Activated naive CD8-positive, alpha-beta T cell treated with anti-CD3 and anti-CD28 coated beads, Interleukin-2, amount 10 ng/mL, durations not matched to agents 7 days and 5 days (primary cell): ENCODE data around the gene ACOX3. TPM values are rescaled to one million over a fixed set of nuclear protein-coding genes. Genes with fewer than 3 reads are reported as not detected.
A peak's percentile ranks its signal among the peaks of the same experiment; 100 is the strongest.
"Not testable (repeated sequence)": the region's sequence is repeated elsewhere in the genome, so short reads cannot be mapped to it uniquely, and the experiment has no call there.

Experiments used
- ATAC-seq: fragments of 150-1000 bp; cut with Tn5 transposase; one replicate; pipeline ENCODE4 v1.10.0; 2021; ENCODE audit warnings: low read depth, moderate library complexity
- POLR2A ChIA-PET: fragments of 350-600 bp; sonication (Branson Sonifier 250); formaldehyde crosslinking; loops from one replicate; lab custom pipeline; 2021; ENCODE audit warnings: antibody characterized with exemption; lab: Charles Lee
- DNase-seq: peaks from one replicate; pipeline ENCODE4 v3.0.0; 2021
- H3K27ac Mint-ChIP-seq: one replicate; pipeline ENCODE4 v1.8.0; 2022; ENCODE audit warnings: mild to moderate bottlenecking, mixed read lengths
- H3K27me3 Mint-ChIP-seq: one replicate; pipeline ENCODE4 v1.8.0; 2022; ENCODE audit warnings: mild to moderate bottlenecking, moderate library complexity, mixed read lengths
- H3K36me3 Mint-ChIP-seq: one replicate; pipeline ENCODE4 v1.8.0; 2021; ENCODE audit warnings: mild to moderate bottlenecking, mixed read lengths
- H3K4me1 Mint-ChIP-seq: one replicate; pipeline ENCODE4 v1.8.0; 2021; ENCODE audit warnings: mixed read lengths
- H3K4me3 Mint-ChIP-seq: one replicate; pipeline ENCODE4 v1.8.0; 2022; ENCODE audit warnings: mild to moderate bottlenecking, moderate library complexity, mixed read lengths
- H3K9me3 Mint-ChIP-seq: one replicate; pipeline ENCODE4 v1.8.0; 2021; ENCODE audit warnings: mixed read lengths
- total RNA-seq, 2 experiments: library from RNA; stranded (reverse); gene quantifications; one replicate each; pipeline ENCODE4 v1.2.3, GENCODE V29; 2021

The ACOX3 gene
- total RNA-seq, 2 experiments from 2014 or later, result 15.2 to 16.6 TPM

GRCh38 chr4:8417071-8417614, 23.4 kb downstream of the ACOX3 start:
- Mint-ChIP-seq H3K27me3 (no peaks in the 10 kb centered on the region), H3K4me1 (peaks cover 11% of the 10 kb centered on the region), H3K36me3 (peaks cover 10% of the 10 kb centered on the region), H3K4me3 (no peak overlapping the region), H3K9me3 (no peaks in the 10 kb centered on the region), H3K27ac (no peak overlapping the region)
- POLR2A ChIA-PET, result no interaction called here
- ATAC-seq (no peak), DNase-seq (no peak)

DNA sequence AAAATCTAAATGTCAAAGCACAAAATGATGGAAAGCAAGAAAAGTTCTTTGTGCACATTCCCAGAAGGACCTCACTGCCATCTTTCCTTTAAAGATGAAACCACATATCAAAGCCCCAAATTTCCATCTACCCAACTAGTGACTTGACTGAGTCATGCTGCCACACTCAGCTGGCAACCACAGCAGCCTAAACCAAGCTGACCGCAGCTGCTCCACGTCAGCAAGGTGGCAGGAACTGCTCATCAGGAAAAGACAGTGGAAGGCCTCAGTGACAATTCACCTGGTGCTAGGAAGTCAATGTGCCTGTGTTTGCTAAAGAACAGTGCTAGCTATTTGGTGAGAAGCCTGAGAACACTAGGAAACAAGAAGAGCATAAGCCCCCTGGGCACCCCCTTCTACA, 26.1 kb downstream of the ACOX3 start:
- Mint-ChIP-seq H3K27me3 (no peaks in the 10 kb centered on the region), H3K4me1 (peaks cover 16% of the 10 kb centered on the region), H3K9me3 (no peaks in the 10 kb centered on the region), H3K36me3 (peaks cover 6% of the 10 kb centered on the region), H3K27ac (peak overlapping the region; percentile 43), H3K4me3 (no peak overlapping the region)
- DNase-seq (no peak), ATAC-seq (no peak)
- POLR2A ChIA-PET, result no interaction called here

DNA sequence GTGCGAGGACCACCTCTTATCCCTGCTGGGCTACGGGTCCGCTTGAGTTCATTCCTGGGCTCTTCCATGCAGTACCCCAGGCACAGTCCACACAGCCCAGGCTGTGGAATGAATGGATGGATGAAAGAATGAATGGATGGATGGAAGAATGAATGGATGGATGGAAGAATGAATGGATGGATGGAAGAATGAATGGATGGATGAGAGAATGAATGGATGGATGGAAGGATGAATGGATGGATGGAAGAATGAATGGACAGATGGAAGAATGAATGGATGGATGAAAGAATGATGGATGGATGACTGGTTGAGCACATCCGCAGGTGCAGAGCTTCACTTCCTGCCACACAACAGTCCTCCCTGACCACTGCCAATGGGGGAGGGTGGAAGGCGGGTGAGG, 28.2 kb downstream of the ACOX3 start:
- no peak for DNase-seq
- peaks cover 6% of the 10 kb centered on the region for H3K36me3 Mint-ChIP-seq
- H3K27ac Mint-ChIP-seq, result no peak overlapping the region
- POLR2A ChIA-PET, result no interaction called here
- H3K9me3 Mint-ChIP-seq, result no peaks in the 10 kb centered on the region
- H3K4me1 Mint-ChIP-seq, result peaks cover 17% of the 10 kb centered on the region
- H3K27me3 Mint-ChIP-seq, result no peaks in the 10 kb centered on the region
- no peak overlapping the region for H3K4me3 Mint-ChIP-seq
- ATAC-seq, result no peak

- H3K27me3 Mint-ChIP-seq, result no peaks in the 10 kb centered on the region
- H3K9me3 Mint-ChIP-seq, result no peaks in the 10 kb centered on the region
- ATAC-seq (no peak), DNase-seq (no peak)
- H3K36me3 Mint-ChIP-seq, result peaks cover 6% of the 10 kb centered on the region
- H3K27ac Mint-ChIP-seq, result no peak overlapping the region
- POLR2A ChIA-PET, result no interaction called here
- H3K4me1 Mint-ChIP-seq, result peaks cover 17% of the 10 kb centered on the region
- no peak overlapping the region for H3K4me3 Mint-ChIP-seq
Measured at GRCh38 chr4:8411351-8412180, 29.0 kb downstream of the ACOX3 start.

GRCh38 chr4:8410641-8411271, 29.8 kb downstream of the ACOX3 start:
- H3K9me3 Mint-ChIP-seq, result no peaks in the 10 kb centered on the region
- H3K4me3 Mint-ChIP-seq, result no peak overlapping the region
- H3K27me3 Mint-ChIP-seq, result no peaks in the 10 kb centered on the region
- DNase-seq, result no peak
- POLR2A ChIA-PET, result no interaction called here
- H3K4me1 Mint-ChIP-seq, result peaks cover 17% of the 10 kb centered on the region
- no peak for ATAC-seq
- H3K36me3 Mint-ChIP-seq, result peaks cover 6% of the 10 kb centered on the region
- H3K27ac Mint-ChIP-seq, result no peak overlapping the region

DNA sequence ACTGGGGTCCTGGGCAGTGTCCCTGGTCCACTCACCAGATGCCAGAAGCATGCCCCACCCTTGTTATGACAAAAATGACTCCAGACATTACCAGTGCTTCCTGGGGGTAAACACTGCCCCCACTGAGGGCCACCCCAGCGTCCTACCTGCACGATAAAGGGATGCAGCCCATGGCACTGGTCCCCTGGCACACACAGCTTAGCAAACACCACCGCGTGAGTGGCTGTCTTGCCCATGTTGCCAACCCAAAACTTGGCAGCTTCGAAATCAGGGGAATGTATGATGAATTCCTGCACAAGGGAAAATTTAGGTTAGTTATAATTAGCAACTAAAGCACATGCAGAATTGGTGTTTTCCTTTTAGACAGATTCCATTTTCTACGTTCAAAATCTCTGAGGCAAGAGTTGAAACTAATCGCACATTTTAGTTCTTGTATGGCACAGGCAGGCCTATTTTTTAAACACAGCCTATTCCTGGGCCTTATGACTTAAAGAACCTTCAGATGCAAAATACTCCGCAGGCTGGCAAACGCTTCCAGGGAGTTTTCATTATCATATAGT, 30.4 kb downstream of the ACOX3 start:
- Mint-ChIP-seq H3K4me3 (no peak overlapping the region), H3K27ac (no peak overlapping the region), H3K36me3 (peaks cover 6% of the 10 kb centered on the region), H3K9me3 (no peaks in the 10 kb centered on the region), H3K27me3 (no peaks in the 10 kb centered on the region), H3K4me1 (peaks cover 17% of the 10 kb centered on the region)
- DNase-seq (no peak), ATAC-seq (no peak)
- POLR2A ChIA-PET, result no interaction called here

GRCh38 chr4:8409264-8410065, 31.1 kb downstream of the ACOX3 start:
- POLR2A ChIA-PET, result no interaction called here
- DNase-seq, result peak; percentile 37
- H3K4me3 Mint-ChIP-seq, result no peak overlapping the region
- H3K4me1 Mint-ChIP-seq, result peaks cover 16% of the 10 kb centered on the region
- no peaks in the 10 kb centered on the region for H3K27me3 Mint-ChIP-seq
- no peak overlapping the region for H3K27ac Mint-ChIP-seq
- no peaks in the 10 kb centered on the region for H3K9me3 Mint-ChIP-seq
- peak; percentile 81 for ATAC-seq
- peaks cover 6% of the 10 kb centered on the region for H3K36me3 Mint-ChIP-seq

GRCh38 chr4:8407756-8408155, 32.8 kb downstream of the ACOX3 start:
- H3K9me3 Mint-ChIP-seq, result no peaks in the 10 kb centered on the region
- H3K36me3 Mint-ChIP-seq, result no peaks in the 10 kb centered on the region
- H3K4me3 Mint-ChIP-seq, result no peak overlapping the region
- POLR2A ChIA-PET, result no interaction called here
- DNase-seq (no peak), ATAC-seq (no peak)
- H3K27me3 Mint-ChIP-seq, result no peaks in the 10 kb centered on the region
- no peak overlapping the region for H3K27ac Mint-ChIP-seq
- peaks cover 11% of the 10 kb centered on the region for H3K4me1 Mint-ChIP-seq

- H3K36me3 Mint-ChIP-seq, result no peaks in the 10 kb centered on the region
- no peaks in the 10 kb centered on the region for H3K27me3 Mint-ChIP-seq
- H3K4me1 Mint-ChIP-seq, result peaks cover 11% of the 10 kb centered on the region
- H3K4me3 Mint-ChIP-seq, result no peak overlapping the region
- POLR2A ChIA-PET, result no interaction called here
- no peak overlapping the region for H3K27ac Mint-ChIP-seq
- ATAC-seq, result no peak
- H3K9me3 Mint-ChIP-seq, result no peaks in the 10 kb centered on the region
- no peak for DNase-seq
Measured at GRCh38 chr4:8407316-8407715, 33.2 kb downstream of the ACOX3 start.

DNA sequence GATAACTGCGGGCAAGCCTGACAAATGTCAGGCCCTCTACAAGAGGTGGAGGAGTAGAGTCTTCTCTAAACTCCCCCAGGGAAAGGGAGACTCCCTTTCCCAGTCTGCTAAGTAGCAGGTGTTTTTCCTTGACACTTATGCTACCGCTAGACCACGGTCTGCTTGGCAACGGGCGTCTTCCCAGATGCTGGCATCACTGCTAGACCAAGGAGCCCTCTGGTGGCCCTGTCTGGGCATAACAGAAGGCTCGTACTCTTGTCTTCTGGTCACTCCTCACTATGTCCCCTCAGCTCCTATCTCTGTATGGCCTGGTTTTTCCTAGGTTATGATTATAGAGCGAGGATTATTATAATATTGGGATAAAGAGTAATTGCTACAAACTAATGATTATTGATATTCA, 33.6 kb downstream of the ACOX3 start:
- H3K27ac Mint-ChIP-seq, DNase-seq, H3K4me3 Mint-ChIP-seq, H3K9me3 Mint-ChIP-seq, ATAC-seq, H3K36me3 Mint-ChIP-seq, H3K27me3 Mint-ChIP-seq, POLR2A ChIA-PET: not testable (repeated sequence)
- peaks cover 11% of the 10 kb centered on the region for H3K4me1 Mint-ChIP-seq

DNA sequence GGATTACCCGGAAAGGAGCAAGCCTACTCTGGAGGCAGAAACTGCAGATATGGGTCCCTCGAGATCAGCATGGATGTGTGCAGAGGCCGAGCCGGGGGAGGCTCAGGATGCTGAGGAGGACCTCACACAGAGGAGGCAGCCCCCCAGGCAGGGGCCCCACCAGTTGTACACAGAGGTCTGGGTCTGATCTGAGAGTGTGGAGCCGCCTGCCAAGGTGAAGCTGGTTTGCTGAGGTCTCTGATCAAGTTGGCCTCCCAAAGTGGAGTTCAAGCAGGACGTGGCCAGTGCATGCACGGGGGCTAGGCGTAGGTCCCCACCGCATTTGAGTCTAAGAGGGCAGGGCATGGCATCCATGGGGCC, 35.0 kb downstream of the ACOX3 start:
- no peak for ATAC-seq
- Mint-ChIP-seq H3K4me1 (peaks cover 7% of the 10 kb centered on the region), H3K27ac (no peak overlapping the region), H3K9me3 (no peaks in the 10 kb centered on the region), H3K36me3 (no peaks in the 10 kb centered on the region), H3K4me3 (no peak overlapping the region), H3K27me3 (no peaks in the 10 kb centered on the region)
- DNase-seq, result no peak
- POLR2A ChIA-PET, result no interaction called here

DNA sequence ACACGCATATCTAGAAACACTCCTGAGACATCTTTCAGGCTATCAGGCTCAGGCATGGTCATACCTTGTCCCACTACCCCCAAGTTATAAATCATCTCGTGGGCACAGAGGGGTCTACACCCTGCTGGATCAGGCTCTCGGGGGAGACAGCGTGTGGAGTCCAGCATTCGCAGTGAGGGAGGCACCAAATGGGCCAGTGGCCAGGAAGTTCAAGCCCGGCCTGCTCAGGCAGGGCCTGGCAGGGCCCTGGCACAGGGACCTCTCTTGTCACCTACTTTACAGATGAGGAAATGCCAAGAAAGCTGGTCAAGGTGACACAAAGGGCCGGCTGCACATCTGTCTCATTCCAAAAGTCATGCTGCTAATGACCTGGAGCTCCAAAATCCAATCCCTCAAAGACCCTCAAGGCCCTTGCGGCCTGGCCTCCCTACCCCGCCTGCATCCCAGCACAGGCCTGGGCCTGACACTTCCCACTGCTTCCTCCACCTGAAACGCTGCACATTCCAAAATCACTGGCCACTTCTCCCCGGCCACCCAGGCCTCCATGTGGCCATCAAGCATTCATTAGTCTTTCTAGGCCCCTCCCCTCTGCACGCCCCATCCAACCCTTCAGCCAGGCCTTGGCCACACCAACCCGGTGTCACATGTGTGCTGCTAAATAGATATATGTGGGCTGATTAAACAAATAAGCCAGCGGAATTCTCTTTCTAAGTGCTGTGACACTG, 35.6 kb downstream of the ACOX3 start:
- peaks cover 7% of the 10 kb centered on the region for H3K4me1 Mint-ChIP-seq
- POLR2A ChIA-PET, result no interaction called here
- H3K9me3 Mint-ChIP-seq, result no peaks in the 10 kb centered on the region
- no peaks in the 10 kb centered on the region for H3K27me3 Mint-ChIP-seq
- DNase-seq (no peak), ATAC-seq (no peak)
- no peaks in the 10 kb centered on the region for H3K36me3 Mint-ChIP-seq
- no peak overlapping the region for H3K27ac Mint-ChIP-seq
- H3K4me3 Mint-ChIP-seq, result no peak overlapping the region

DNA sequence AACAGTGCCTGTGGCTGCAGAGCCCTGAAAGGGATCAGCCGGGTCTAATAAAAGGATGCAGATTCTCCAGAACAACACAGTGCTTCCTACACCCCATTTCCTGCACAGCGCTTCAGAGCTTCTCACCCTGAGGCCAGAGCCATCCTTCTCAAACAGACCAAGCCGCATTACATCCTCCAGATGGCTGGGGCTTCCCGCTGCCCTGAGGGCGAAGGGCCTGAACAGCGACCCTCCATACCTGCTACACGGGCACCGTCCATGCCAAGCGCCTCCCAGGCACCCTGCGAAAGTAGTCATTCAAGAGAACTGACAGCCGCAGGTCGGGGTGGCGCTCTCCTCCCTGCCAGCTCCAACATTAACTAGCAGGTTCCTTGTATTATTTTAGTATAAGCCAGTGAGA, 36.5 kb downstream of the ACOX3 start:
- Mint-ChIP-seq H3K9me3 (no peaks in the 10 kb centered on the region), H3K27ac (no peak overlapping the region), H3K36me3 (no peaks in the 10 kb centered on the region), H3K27me3 (no peaks in the 10 kb centered on the region), H3K4me3 (no peak overlapping the region), H3K4me1 (no peaks in the 10 kb centered on the region)
- POLR2A ChIA-PET, result no interaction called here
- ATAC-seq (no peak), DNase-seq (no peak)
